Colonic mucosa (tissue), 4 donors: ENCODE results near the gene ABHD1. TPM values are rescaled to one million over a fixed set of nuclear protein-coding genes. Genes with fewer than 3 reads are reported as not detected.

Experiments
- DNase-seq: peaks from one replicate; pipeline ENCODE4 v3.0.0-alpha.2; 2020
- H3K27ac ChIP-seq: fragments of 200-600 bp; one replicate; pipeline ENCODE4 v1.8.0; 2021
- H3K27me3 ChIP-seq: fragments of 200-600 bp; one replicate; pipeline ENCODE4 v1.8.0; 2021
- H3K36me3 ChIP-seq: fragments of 200-600 bp; one replicate; pipeline ENCODE4 v1.8.0; 2021
- H3K4me1 ChIP-seq: fragments of 200-600 bp; one replicate; pipeline ENCODE4 v1.8.0; 2021; ENCODE audit warnings: mild to moderate bottlenecking
- H3K4me3 ChIP-seq: fragments of 200-600 bp; one replicate; pipeline ENCODE4 v1.8.0; 2021
- H3K9ac ChIP-seq, 2 donors: one replicate each; pipeline ENCODE4 v1.7.0; 2013; ENCODE audit warnings: control low read depth in 2 of 2, low read depth in 2 of 2, low read length in 2 of 2
- H3K9me3 ChIP-seq: fragments of 200-600 bp; one replicate; pipeline ENCODE4 v1.8.0; 2021
- CTCF ChIP-seq: fragments of 200-600 bp; IDR thresholded peaks from one replicate; pipeline ENCODE4 v1.8.0; 2022; ENCODE audit warnings: antibody characterized with exemption, mild to moderate bottlenecking
- intact Hi-C: fragments of 100-400 bp; cut with DNase I; formaldehyde crosslinking; loops from one replicate; pipeline ENCODE4 v1.14.1; 2022
- total RNA-seq, 2 donors: library from RNA; stranded (reverse); fragmentation: NEBNext Ultra II Directional in 1 of 2; extraction: Animal tissue kit (Norgen Biotek cat#: 25700) in 1 of 2; gene quantifications; one replicate each; pipeline ENCODE4 v1.2.1, GENCODE V29; 2021
- donor health status: healthy.
- donor health status: DM: no; HTN: no; CAD: no.
- donor health status: DM: no; HTN: no; CAD: no.

The ABHD1 gene
- total RNA-seq, 2 donors from 2014 or later: not detected

GRCh38 chr2:27136751-27137150 lies 13.1 kb downstream of the ABHD1 start:
- intact Hi-C loops: no loop called here
- H3K9ac ChIP-seq: no peak overlapping the region
- H3K36me3 ChIP-seq: no peaks in the 10 kb centered on the region
- H3K27me3 ChIP-seq: no peaks in the 10 kb centered on the region
- no peak overlapping the region for H3K4me3 ChIP-seq
- no peak for TF ChIP-seq CTCF
- H3K27ac ChIP-seq: no peak overlapping the region
- DNase-seq: no peak
- H3K9me3 ChIP-seq: no peaks in the 10 kb centered on the region
- no peaks in the 10 kb centered on the region for H3K4me1 ChIP-seq

- Histone ChIP-seq H3K27ac (no peak overlapping the region), H3K9ac (no peak overlapping the region), H3K9me3 (no peaks in the 10 kb centered on the region), H3K27me3 (no peaks in the 10 kb centered on the region), H3K36me3 (no peaks in the 10 kb centered on the region), H3K4me3 (no peak overlapping the region), H3K4me1 (no peaks in the 10 kb centered on the region)
- DNase-seq: no peak
- TF ChIP-seq CTCF: no peak
- intact Hi-C loops: no loop called here
Observed at GRCh38 chr2:27137322-27137935, 13.8 kb downstream of the ABHD1 start.

GRCh38 chr2:27138111-27138510 lies 14.5 kb downstream of the ABHD1 start:
- H3K27me3 ChIP-seq: no peaks in the 10 kb centered on the region
- no peak for TF ChIP-seq CTCF
- intact Hi-C loops: no loop called here
- no peaks in the 10 kb centered on the region for H3K36me3 ChIP-seq
- H3K4me3 ChIP-seq: no peak overlapping the region
- H3K4me1 ChIP-seq: no peaks in the 10 kb centered on the region
- no peak overlapping the region for H3K27ac ChIP-seq
- H3K9me3 ChIP-seq: no peaks in the 10 kb centered on the region
- no peak for DNase-seq
- no peak overlapping the region for H3K9ac ChIP-seq

GRCh38 chr2:27139310-27139709 lies 15.7 kb downstream of the ABHD1 start, which contains the start of gene PRR30:
Gene PRR30, minus strand, starts transcription at chr2:27139410. Its CDS starts 1,081 bp downstream, at chr2:27138329.
- TF ChIP-seq CTCF: no peak
- H3K9me3 ChIP-seq: no peaks in the 10 kb centered on the region
- intact Hi-C loops: no loop called here
- DNase-seq: no peak
- H3K4me3 ChIP-seq: no peak within 1 kb of the TSS
- H3K4me1 ChIP-seq: no peaks in the 10 kb centered on the region
- no peak within 1 kb of the TSS for H3K9ac ChIP-seq
- H3K36me3 ChIP-seq: no peaks in the 10 kb centered on the region
- H3K27me3 ChIP-seq: no peaks in the 10 kb centered on the region
- H3K27ac ChIP-seq: no peak within 1 kb of the TSS

GRCh38 chr2:27143285-27143684 lies 19.7 kb downstream of the ABHD1 start:
- H3K9ac ChIP-seq: no peak overlapping the region
- no peak for TF ChIP-seq CTCF
- H3K9me3 ChIP-seq: no peaks in the 10 kb centered on the region
- H3K36me3 ChIP-seq: no peaks in the 10 kb centered on the region
- H3K27me3 ChIP-seq: no peaks in the 10 kb centered on the region
- no peak for DNase-seq
- no peak overlapping the region for H3K4me3 ChIP-seq
- intact Hi-C loops: no loop called here
- no peaks in the 10 kb centered on the region for H3K4me1 ChIP-seq
- H3K27ac ChIP-seq: no peak overlapping the region
